Omental fat pad (tissue), 4 donors: ENCODE data around the gene SLC19A1. TPM values are rescaled to one million over a fixed set of nuclear protein-coding genes. Genes with fewer than 3 reads are reported as not detected.

Experiments
- ATAC-seq: fragments of 150-250 bp; one replicate; pipeline ENCODE4 v1.9.1; 2016; ENCODE audit warnings: mild to moderate bottlenecking, moderate library complexity; ENCODE audit not compliant: low FRiP score
- DNase-seq: peaks from one replicate; pipeline ENCODE4 v3.0.0-alpha.2; 2019; ENCODE audit warnings: low spot score
- total RNA-seq, 4 donors: library from RNA; depleted of rRNA; stranded (reverse); fragments of >200 nt; gene quantifications; one replicate each; pipeline ENCODE4 v1.1.0, GENCODE V29; 2016
- TF ChIP-seq, protein P1 (sequence below), 3 donors: fragments of 450-650 bp; IDR thresholded peaks; one replicate each; pipeline ENCODE4 v1.5.1; 2016 to 2017; ENCODE audit warnings: antibody characterized with exemption in 3 of 3, mild to moderate bottlenecking in 3 of 3, moderate library complexity in 2 of 3

The SLC19A1 gene
- total RNA-seq = 10 to 100 TPM in 3 of 4 donors, 1 to 10 TPM in 1; 5.8 to 18.6 (median 14.6) TPM

DNA sequence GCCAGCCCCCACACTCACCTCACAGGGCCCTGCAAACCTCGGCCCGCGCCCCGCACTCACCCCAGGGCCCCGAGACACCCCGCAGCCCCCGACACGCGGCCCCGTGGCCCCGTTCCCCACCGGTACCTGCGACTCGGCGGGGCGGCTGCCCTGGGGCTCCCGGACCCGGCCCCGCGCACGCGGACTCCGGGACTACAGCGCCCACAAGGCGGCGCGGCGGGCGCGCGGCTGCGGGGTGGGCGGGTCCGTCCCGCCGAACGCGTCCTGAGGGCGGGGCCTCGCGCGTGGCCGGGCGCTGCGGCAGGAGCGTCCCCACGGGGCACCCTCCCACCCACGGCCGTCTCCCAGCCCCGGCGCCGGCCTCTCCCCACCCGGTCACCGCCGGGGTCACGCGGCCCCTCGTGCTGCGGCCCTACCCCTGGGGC is at the start of gene SLC19A1:
SLC19A1 (minus strand) TSS at position 199 of the 425 bp plus-strand sequence. CDS start 4,481 bp downstream, outside the sequence.
- TF ChIP-seq, protein P1, sequence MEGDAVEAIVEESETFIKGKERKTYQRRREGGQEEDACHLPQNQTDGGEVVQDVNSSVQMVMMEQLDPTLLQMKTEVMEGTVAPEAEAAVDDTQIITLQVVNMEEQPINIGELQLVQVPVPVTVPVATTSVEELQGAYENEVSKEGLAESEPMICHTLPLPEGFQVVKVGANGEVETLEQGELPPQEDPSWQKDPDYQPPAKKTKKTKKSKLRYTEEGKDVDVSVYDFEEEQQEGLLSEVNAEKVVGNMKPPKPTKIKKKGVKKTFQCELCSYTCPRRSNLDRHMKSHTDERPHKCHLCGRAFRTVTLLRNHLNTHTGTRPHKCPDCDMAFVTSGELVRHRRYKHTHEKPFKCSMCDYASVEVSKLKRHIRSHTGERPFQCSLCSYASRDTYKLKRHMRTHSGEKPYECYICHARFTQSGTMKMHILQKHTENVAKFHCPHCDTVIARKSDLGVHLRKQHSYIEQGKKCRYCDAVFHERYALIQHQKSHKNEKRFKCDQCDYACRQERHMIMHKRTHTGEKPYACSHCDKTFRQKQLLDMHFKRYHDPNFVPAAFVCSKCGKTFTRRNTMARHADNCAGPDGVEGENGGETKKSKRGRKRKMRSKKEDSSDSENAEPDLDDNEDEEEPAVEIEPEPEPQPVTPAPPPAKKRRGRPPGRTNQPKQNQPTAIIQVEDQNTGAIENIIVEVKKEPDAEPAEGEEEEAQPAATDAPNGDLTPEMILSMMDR (IDR thresholded peaks at IDR 0.05) = no peak
- DNase-seq (peak; percentile 23), ATAC-seq (peak; percentile 69)

DNA sequence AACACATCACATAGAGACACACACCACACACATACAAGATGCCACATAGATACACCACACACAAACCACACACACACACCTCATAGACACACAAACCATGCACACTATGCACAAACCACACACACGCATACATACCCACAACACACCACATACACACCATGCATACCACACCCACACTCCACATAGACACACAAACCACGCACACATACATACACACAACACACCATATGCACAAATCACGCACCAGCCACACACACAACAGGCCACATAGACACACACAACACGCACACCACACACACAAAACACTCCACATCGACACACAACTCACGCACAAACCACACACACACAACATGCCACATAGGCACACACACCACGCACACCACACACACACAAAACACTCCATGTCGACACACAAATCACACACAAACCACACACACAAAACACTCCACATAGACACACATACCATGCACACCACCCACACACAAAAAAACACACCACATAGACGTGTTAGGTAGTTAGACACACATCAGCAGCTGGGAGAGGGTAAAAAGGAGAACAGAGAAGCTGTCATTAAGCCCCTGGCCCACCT is 49.5 kb upstream of the SLC19A1 start:
- ATAC-seq (no peak), DNase-seq (peak; percentile 20)
- TF ChIP-seq, protein P1 (IDR thresholded peaks at IDR 0.05) = no peak

DNA sequence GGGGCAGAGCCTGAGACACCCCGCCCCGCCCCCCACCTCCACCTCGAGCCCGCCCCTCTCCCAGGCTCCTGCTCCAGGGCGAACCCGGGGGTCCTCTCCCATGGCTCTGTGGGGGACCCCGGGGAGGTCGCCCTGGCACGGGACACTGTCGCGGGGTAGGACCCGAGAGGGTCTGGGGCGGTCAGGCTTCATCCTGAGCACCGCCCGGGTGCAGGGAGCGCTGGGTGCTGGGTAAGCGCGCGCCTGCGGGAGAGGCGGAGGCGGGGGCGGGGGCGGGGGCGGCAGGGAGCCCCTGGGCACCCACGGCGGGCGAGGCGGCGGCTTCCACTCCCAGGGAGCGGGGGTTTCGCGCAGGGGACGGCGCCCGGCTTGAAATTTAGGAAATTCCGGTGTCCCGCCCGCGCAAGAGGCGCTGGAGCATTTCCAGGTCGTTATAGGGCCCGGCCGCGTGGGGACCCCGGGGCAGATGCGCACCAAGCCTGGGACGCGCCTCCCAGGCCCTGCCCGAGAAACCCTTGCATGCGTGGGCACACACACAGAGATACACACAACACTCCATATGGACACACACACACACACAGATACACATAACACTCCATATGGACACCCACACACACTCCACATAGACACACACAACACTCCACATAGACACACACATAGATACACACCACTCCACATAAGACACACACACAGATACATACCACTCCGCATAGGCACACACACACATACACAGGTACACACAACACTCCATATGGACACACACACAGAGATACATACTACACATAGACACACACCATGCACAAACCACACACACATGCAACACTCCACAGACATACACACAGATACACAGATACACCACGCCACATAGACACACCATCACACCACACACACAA is 48.7 kb upstream of the SLC19A1 start:
- TF ChIP-seq, protein P1 (IDR thresholded peaks at IDR 0.05) = no peak
- DNase-seq (peak; percentile 32), ATAC-seq (peak; percentile 44)

DNA sequence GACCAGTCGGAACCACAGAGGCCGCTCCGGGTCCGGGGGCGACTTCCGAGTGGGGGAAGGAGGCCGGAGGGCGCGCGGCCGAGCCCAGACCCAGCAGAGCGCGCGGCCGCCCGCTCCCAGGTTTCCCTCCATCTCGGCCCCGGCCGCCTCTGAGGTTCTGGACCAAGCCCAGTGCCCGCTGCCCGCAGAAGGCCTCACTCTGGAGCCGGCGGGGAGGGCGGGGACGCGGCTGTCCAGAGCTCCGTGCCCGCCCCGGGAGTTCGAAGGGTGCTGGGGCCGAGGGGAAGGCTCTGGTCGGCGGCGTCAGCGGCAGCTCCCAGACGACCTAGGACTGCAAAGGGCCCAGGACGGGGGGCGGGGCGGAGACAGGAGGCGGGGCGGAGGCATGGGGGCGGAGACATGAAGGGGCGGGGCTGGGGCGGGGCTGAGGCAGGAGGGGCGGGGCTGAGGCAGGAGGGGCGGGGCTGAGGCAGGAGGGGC is 48.0 kb upstream of the SLC19A1 start:
- peak; percentile 58 for ATAC-seq
- TF ChIP-seq, protein P1 (IDR thresholded peaks at IDR 0.05) = no peak
- peak; percentile 31 for DNase-seq

DNA sequence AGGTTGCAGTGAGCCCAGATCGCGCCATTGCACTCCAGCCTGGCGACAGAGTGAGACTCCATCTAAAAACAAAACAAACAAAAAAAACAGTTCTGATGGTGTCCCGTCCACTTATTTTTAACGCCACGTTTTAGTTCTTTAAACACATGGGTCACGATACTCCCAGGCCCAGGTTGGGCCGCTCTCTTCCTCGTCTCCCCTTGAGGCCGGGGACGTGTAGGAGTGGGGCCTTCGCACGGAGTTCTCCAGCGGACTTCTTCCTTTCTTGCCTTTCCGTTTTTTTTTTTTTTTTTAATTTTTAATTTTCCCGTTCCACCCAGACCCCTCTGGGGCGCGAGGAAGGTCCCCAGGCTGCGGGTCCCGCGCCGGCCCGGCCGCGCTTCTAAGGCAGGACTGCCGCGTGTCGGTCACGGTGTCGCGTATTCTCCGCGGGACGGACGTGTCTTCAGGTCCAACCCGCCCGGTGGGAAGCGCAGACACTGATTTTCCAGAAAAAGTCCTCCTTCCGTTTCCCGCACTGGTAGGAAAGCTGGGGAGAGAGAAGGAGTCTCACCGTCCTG is 47.5 kb upstream of the SLC19A1 start:
- TF ChIP-seq, protein P1 (IDR thresholded peaks at IDR 0.05) = no peak
- DNase-seq (peak; percentile 21), ATAC-seq (no peak)

DNA sequence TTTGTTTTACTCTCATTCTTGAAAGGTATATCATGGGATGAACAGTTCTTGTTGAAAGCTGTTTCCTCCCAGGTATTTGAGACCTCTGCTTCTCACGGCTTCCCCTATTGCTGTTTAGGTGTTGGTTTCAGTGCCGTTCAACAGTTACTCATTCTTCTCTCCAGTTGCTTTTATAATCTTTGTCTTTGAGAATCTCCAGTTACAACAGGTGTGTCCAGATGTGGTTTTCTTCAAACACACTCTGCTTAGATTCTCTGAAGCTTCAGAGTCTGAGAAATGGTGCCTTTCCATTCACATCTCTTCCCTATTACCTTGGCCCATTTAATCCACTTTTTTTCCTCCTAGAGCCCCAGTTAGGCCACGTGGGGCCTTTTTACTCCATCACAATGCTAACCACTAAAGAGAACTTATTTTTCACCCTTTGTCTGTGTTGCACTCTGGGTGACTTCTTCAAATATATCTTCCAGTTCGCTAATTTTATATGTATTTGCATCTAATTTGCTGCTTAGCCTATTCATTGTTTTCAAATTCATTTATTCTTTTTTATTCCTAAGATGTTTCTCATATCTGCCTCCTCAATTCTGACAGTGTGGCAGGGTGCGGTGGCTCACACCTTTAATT is 46.7 kb upstream of the SLC19A1 start:
- ATAC-seq (no peak), DNase-seq (no peak)
- TF ChIP-seq, protein P1 (IDR thresholded peaks at IDR 0.05) = no peak
